GM10847 (cell line): ENCODE measurements around the gene COPS4.

Source experiments
- POLR2A ChIP-seq: IDR thresholded peaks from 2 replicates; pipeline ENCODE4 v1.6.1; 2011; ENCODE audit not compliant: insufficient read length; ENCODE audit errors: extremely low read depth

COPS4 gene

DNA sequence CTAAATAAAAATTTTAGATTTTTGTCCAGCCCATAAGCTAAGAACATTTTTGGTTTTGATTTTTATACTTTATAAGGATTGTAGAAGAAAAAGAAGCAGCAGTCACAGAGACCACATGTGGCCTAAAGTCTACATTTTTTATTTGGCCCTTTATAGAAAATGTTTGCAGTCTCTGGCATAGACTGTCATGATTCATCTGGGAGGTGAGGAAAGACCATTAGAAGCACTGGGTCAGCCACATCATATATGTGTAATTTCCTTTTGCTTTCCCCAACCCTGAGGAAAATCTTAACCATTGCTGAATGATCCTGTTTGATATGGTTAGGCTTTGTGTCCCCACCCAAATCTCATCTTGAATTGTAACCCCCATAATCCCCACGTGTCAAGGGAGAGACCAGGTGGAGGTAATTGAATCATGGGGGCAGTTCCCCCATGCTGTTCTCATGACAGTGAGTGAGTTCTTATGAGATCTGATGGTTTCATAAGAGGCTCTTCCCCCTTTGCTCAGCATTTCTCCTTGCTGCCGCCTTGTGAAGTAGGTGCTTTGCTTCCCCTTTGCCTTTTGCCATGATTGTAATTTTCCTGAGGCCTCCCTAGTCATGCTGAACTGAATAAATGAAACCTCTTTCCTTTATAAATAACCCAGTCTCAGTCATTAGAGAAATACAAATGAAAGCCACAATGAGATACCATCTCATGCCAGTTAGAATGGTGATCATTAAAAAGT is 12.1 kb upstream of the COPS4 start:
- no peak for TF ChIP-seq POLR2A

GRCh38 chr4:83024233-83024632 is 10.8 kb upstream of the COPS4 start:
- TF ChIP-seq POLR2A, result no peak

DNA sequence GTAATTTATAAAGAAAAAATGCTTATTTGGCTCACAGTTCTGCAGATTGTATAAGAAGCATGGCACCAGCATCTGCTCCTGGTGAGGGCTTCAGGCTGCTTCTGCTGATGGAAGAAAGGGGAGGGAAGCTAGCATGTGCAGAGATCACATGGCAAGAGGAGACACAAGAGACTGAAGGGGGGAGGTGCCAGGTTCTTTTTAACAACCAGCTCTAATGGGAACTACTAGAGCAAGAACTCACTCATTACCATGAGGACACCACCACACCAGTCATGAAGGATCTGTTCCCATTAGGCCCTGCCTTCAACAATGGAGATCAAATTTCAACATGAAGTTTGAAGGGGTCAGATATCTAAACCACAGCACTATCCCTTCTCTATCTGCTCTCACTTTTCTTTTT is 9.4 kb upstream of the COPS4 start:
- TF ChIP-seq POLR2A, result no peak

- TF ChIP-seq POLR2A, result no peak
These were observed 6.0 kb upstream of the COPS4 start for GRCh38 chr4:83028976-83029375.

- no peak for TF ChIP-seq POLR2A
These were observed 5.3 kb upstream of the COPS4 start for GRCh38 chr4:83029688-83030087.

GRCh38 chr4:83036991-83037665 is 2.1 kb downstream of the COPS4 start:
- no peak for TF ChIP-seq POLR2A

DNA sequence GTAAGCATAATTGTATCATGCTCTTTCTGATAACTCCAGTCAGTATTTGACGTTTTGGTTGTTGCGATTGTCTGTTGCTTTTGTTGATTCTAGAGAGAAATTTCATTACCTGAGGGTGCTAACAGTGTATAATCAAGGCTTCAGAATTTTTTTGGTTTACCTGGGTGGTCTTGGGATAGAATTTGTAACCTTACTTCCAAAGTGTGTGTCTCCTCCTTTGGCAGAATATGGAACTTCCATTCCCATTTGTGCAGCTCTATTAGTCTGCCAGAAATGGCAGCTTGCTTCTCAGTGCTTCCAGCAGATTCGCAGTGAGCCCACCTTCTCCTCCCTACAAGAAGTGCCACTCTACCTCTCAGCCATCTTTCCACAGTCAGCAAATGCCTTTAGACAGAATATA is 5.3 kb downstream of the COPS4 start:
- TF ChIP-seq POLR2A, result no peak

GRCh38 chr4:83043801-83044407 is 8.9 kb downstream of the COPS4 start:
- no peak for TF ChIP-seq POLR2A

DNA sequence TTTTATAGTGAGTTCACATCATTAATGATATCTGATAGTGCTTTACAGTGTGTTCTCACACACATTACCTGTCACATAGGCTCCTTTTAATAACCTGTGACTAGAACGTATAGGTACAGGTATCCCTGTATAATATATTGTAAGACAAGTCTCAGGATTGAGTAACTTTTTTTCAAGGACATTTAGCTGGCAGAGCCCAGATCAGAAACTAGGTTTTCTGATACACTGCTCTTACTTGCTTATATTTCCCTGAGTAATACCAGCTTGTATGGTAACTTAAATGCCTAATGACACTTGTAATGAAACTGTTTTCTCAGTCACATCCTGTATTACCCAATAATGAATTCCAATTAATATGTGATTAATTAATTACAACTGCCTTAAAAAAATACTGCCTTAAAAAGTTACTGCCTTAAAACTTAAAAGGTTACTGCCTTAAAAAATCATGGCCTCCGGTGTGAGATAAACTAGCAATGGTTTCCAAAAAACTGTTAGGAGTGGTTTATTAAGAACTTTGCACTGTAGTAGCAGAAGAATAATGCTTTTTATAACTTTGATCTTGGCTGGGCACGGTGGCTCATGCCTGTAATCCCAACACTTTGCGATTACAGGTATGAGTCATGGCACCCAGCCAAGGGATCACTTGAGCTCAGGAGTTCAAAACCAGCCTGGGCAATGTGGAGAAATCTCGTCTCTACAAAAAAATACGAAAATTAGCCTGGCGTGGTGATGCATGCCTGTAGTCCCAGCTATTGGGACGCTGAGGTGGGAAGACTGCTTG is 11.9 kb downstream of the COPS4 start:
- TF ChIP-seq POLR2A, result no peak

- TF ChIP-seq POLR2A, result no peak
These were observed 19.9 kb downstream of the COPS4 start for GRCh38 chr4:83054928-83055327.

DNA sequence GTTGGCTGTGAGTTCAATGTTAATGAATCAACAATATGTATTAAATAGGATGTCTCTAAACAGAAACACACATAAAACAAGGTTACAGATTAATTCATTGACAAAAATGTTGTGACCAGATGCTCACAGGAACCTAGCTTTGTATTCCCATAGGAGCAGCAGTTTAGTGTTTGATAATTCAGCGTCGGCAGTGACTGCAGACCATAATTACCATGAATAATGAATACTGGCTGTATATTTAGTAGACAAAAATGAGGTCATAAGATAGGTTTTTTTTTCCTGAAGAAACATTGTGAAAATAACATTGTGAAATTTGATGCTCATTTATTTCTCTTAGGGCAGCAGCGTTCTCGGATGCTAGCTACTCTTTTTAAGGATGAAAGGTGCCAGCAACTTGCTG is 27.8 kb downstream of the COPS4 start:
- no peak for TF ChIP-seq POLR2A

GRCh38 chr4:83065266-83065665 is 30.3 kb downstream of the COPS4 start:
- no peak for TF ChIP-seq POLR2A

GRCh38 chr4:83067058-83067639 is 32.2 kb downstream of the COPS4 start:
- no peak for TF ChIP-seq POLR2A

DNA sequence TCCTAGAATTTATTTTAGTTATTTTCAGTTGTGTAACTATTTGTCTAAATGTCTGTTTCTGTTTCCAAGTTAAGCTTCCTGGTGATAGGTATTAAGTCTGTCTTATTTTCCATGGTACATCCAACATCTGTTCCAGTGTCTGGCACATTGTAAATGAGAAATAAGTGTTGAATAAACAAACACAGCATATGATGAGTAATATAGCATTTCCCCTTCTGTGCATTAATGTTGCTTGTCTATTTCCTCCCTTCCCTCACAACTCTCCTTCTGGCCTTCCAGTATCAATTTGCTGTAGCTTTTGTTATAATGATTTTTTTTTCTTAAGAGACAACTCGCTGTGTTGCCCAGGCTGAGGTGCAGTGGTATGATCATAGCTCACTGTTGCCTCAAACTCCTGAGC is 36.1 kb downstream of the COPS4 start:
- TF ChIP-seq POLR2A, result no peak

- no peak for TF ChIP-seq POLR2A
These were observed 39.2 kb downstream of the COPS4 start for GRCh38 chr4:83074086-83074704.

GRCh38 chr4:83075311-83076095 is 40.5 kb downstream of the COPS4 start:
- no peak for TF ChIP-seq POLR2A
